H1 (cell line): Measurements from ENCODE around the gene RBP7. TPM values are rescaled to one million over a fixed set of nuclear protein-coding genes. Genes with fewer than 3 reads are reported as not detected.

Experiments used
- BRCA1 ChIP-seq: IDR thresholded peaks from 2 replicates; pipeline ENCODE4 v1.6.1; 2012; ENCODE audit warnings: low read depth, low read length, improper control_type of control experiment
- CEBPB ChIP-seq: IDR thresholded peaks from 2 replicates; pipeline ENCODE4 v1.6.1; 2012; ENCODE audit warnings: low read depth, low read length
- CHD7 ChIP-seq: fragments of 300-600 bp; sonication (generic); IDR thresholded peaks from 2 replicates; pipeline ENCODE4 v1.7.1; 2012; ENCODE audit warnings: low read length, moderate library complexity, mild to moderate bottlenecking, inconsistent platforms; ENCODE audit not compliant: insufficient replicate concordance
- CREB1 ChIP-seq: IDR thresholded peaks from 2 replicates; pipeline ENCODE4 v1.6.1; 2012; ENCODE audit warnings: inconsistent platforms
- E2F6 ChIP-seq: IDR thresholded peaks from 2 replicates; pipeline ENCODE4 v1.6.1; 2012; ENCODE audit warnings: inconsistent platforms
- HDAC6 ChIP-seq: IDR thresholded peaks from one replicate; pipeline ENCODE4 v1.7.1; 2012; ENCODE audit warnings: low read depth, mild to moderate bottlenecking, inconsistent platforms, low read length, moderate library complexity
- KDM4A ChIP-seq: IDR thresholded peaks from one replicate; pipeline ENCODE4 v1.7.1; 2012; ENCODE audit warnings: low read depth, mild to moderate bottlenecking, moderate library complexity, low read length, inconsistent platforms; ENCODE audit not compliant: severe bottlenecking
- NANOG ChIP-seq: IDR thresholded peaks from 2 replicates; pipeline ENCODE4 v1.6.1; 2011; ENCODE audit warnings: low read length, low read depth, mild to moderate bottlenecking, inconsistent platforms; ENCODE audit not compliant: insufficient read depth, poor library complexity, severe bottlenecking
- POU5F1 ChIP-seq: IDR thresholded peaks from 2 replicates; pipeline ENCODE4 v1.6.1; 2011; ENCODE audit warnings: low read depth, mild to moderate bottlenecking, low read length, moderate library complexity
- RAD21 ChIP-seq, 2 experiments: IDR thresholded peaks in 1 of 2; conservative IDR thresholded peaks in 1 of 2; 2 replicates each; pipeline ENCODE4 v1.6.1; 2011; ENCODE audit warnings: low read depth in 2 of 2, low read length in 2 of 2, improper control_type of control experiment in 1 of 2, inconsistent platforms in 1 of 2, mild to moderate bottlenecking in 1 of 2, moderate library complexity in 1 of 2
- SP2 ChIP-seq: IDR thresholded peaks from 2 replicates; pipeline ENCODE4 v1.6.1; 2012; ENCODE audit warnings: mild to moderate bottlenecking, low read length, inconsistent platforms
- polyA plus RNA-seq, 7 experiments: library from polyadenylated mRNA; depleted of rRNA in 3 of 7; stranded (reverse) in 5 of 7; unstranded in 2 of 7; fragments of >200 nt in 5 of 7; fragments of 200-250 nt in 2 of 7; gene quantifications; 1 replicate in 5 of 7; 2 replicates in 1 of 7; 4 replicates in 1 of 7; pipeline versions ENCODE4 v1.2.1 to v1.2.3, GENCODE V29; 2011 to 2013; ENCODE audit warnings: missing spikeins in 2 of 7, mixed read lengths in 2 of 7
- total RNA-seq: library from RNA; stranded (reverse); fragmentation: NEBNext Ultra II Directional; extraction: Animal tissue kit (Norgen Biotek cat#: 25700); gene quantifications from 2 replicates; pipeline ENCODE4 v1.2.1, GENCODE V29; 2021

RBP7 gene
- total and polyA plus RNA-seq, 2 of the 8 experiments (the other 6 are each of a cell fraction or from before 2014, with no cell fraction given): 5.7 to 7.2 TPM

GRCh38 chr1:10033359-10033845 lies 36.4 kb downstream of the RBP7 start (continued):
- TF ChIP-seq CHD7: no peak
- no peak for TF ChIP-seq HDAC6
- TF ChIP-seq POU5F1: no peak
- TF ChIP-seq NANOG: no peak
- TF ChIP-seq KDM4A: peak; percentile 42
- no peak for TF ChIP-seq SP2
- no peak for TF ChIP-seq E2F6
- no peak for TF ChIP-seq CREB1
- no peak for TF ChIP-seq BRCA1
- peak; percentile 47; the same call in 1 of the 2 replicates for TF ChIP-seq CEBPB
- no peak; a peak in 1 of 4 replicates for TF ChIP-seq RAD21 (IDR thresholded peaks at IDR 0.05 in 1 of 2, conservative IDR thresholded peaks at IDR 0.05 in 1 of 2; ENCODE audit: low read depth in 2 of 2, low read length in 2 of 2)
